GM19239 (cell line): Measurements from ENCODE around the gene IER2.
"Not testable (repeated sequence)": the region's sequence is repeated elsewhere in the genome, so short reads cannot be mapped to it uniquely, and the experiment has no call there.

Experiments used
- DNase-seq: peaks from one replicate; pipeline ENCODE4 v3.0.0; 2011; ENCODE audit warnings: low spot score; ENCODE audit not compliant: insufficient read length
- FAIRE-seq: peaks from 2 replicates; lab custom pipeline; 2011; peaks lifted over from hg19 to GRCh38; lab: Jason Lieb, UNC

Gene IER2

GRCh38 chr19:13138171-13138915 lies 11.9 kb upstream of the IER2 start:
- FAIRE-seq, result no peak
- no peak for DNase-seq

- FAIRE-seq, result no peak
Observed at GRCh38 chr19:13138916-13139198, 11.4 kb upstream of the IER2 start.

GRCh38 chr19:13139633-13140311 lies 10.4 kb upstream of the IER2 start:
- no peak for FAIRE-seq

More at GRCh38 chr19:13138916-13139198, 11.4 kb upstream of the IER2 start:
- DNase-seq, result no peak

GRCh38 chr19:13146763-13147563 lies 3.2 kb upstream of the IER2 start:
- DNase-seq (no peak), FAIRE-seq (no peak)

More at GRCh38 chr19:13139633-13140311, 10.4 kb upstream of the IER2 start:
- no peak for DNase-seq

- FAIRE-seq, DNase-seq: not testable (repeated sequence)
Observed at GRCh38 chr19:13149173-13149627, 1.0 kb upstream of the IER2 start.

GRCh38 chr19:13149628-13150186 lies 504 bp upstream of the IER2 start:
- FAIRE-seq, result no peak
- DNase-seq, result no peak

GRCh38 chr19:13150931-13151604 lies 857 bp downstream of the IER2 start:
- FAIRE-seq, result no peak

GRCh38 chr19:13151605-13152355 lies 1.6 kb downstream of the IER2 start:
- DNase-seq (peak; percentile 70), FAIRE-seq (peak; percentile 89)

More at GRCh38 chr19:13150931-13151604, 857 bp downstream of the IER2 start:
- DNase-seq, result no peak

GRCh38 chr19:13152356-13152973 lies 2.3 kb downstream of the IER2 start:
- no peak for FAIRE-seq

GRCh38 chr19:13152974-13153568 lies 2.9 kb downstream of the IER2 start:
- peak; percentile 70 for DNase-seq
- FAIRE-seq, result peak; percentile 95

More at GRCh38 chr19:13152356-13152973, 2.3 kb downstream of the IER2 start:
- no peak for DNase-seq

GRCh38 chr19:13153569-13154240 lies 3.5 kb downstream of the IER2 start:
- DNase-seq (no peak), FAIRE-seq (no peak)

- DNase-seq (no peak), FAIRE-seq (peak; percentile 84)
Observed at GRCh38 chr19:13154241-13154778, 4.1 kb downstream of the IER2 start.

- FAIRE-seq (no peak), DNase-seq (no peak)
Observed at GRCh38 chr19:13154911-13155471, 4.8 kb downstream of the IER2 start.

GRCh38 chr19:13155472-13156359 lies 5.5 kb downstream of the IER2 start:
- DNase-seq (no peak), FAIRE-seq (peak; percentile 52)

GRCh38 chr19:13159713-13160112 lies 9.5 kb downstream of the IER2 start:
- no peak for DNase-seq
- no peak for FAIRE-seq

- FAIRE-seq, result no peak
- DNase-seq, result no peak
Observed at GRCh38 chr19:13160557-13160956, 10.3 kb downstream of the IER2 start.
